ENCODE results near the gene PPIAL4G.
A peak's percentile ranks its signal among the peaks of the same experiment; 100 is the strongest.
"Not testable (repeated sequence)": the region's sequence is repeated elsewhere in the genome, so short reads cannot be mapped to it uniquely, and the experiment has no call there.

The PPIAL4G gene

DNA sequence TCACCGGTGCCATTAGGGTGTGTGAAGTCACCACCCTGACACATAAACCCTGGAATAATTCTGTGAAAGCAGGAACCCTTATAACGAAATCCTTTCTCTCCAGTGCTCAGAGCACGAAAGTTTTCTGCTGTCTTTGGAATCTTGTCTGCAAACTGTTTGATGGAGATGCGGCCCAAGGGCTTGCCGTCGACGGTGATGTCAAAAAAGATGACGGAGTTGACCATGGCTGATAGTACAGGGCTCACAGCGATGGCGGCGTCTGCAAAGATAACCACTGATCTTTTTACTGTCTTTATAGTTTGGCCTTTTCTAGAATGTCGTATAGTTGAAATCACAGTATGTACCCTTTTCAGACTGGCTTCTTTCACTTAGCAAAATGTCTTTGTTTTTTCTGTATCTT, at the start of gene PPIAL4G:
TSS of gene PPIAL4G (minus strand) at position 274 of the 400 bp plus-strand sequence. CDS start at position 224, 50 bp downstream.
- H3K4me3 ChIP-seq (ENCODE audit: low read depth, low read length): not testable (repeated sequence)

DNA sequence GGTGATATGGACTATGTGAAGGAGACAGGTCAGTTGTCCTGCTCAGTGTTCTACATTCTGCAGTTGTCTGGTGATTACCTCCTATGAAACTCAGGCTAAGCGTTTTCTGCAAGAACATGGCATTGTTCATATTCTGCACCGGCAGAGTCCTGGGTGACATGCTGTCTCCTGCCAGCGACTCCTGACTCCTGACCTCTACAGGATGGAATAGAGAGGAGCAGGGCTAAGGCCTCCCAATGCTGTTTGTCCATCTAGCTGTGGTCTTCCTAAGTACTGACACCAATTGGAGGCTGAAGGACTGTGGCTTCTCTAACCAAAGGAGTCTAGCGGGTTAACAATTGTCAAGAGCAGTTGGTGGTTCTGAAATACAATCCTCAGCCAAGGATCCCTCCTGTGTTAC, 49.1 kb upstream of the PPIAL4G start:
- H3K4me3 ChIP-seq (ENCODE audit: low read depth, low read length): not testable (repeated sequence)

- H3K4me3 ChIP-seq (ENCODE audit: low read depth, low read length): not testable (repeated sequence)
Observed at GRCh38 chr1:148529101-148529567, 46.0 kb upstream of the PPIAL4G start.

- not testable (repeated sequence) for H3K4me3 ChIP-seq (ENCODE audit: low read depth, low read length)
Observed at GRCh38 chr1:148528591-148528990, 45.5 kb upstream of the PPIAL4G start.

DNA sequence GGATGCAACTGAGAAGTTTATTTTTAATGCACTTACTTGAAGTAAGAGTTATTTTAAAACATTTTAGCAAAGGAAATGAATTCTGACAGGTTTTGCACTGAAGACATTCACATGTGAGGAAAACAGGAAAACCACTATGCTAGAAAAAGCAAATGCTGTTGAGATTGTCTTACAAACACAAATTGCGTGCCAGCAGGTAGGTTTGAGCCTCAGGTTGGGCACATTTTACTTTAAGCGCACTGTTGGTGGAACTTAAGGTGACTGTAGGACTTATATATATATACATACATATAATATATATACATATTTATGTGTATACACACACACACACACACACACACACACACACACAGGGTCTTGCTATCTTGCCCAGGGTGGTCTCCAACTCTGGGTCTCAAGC, 43.5 kb upstream of the PPIAL4G start:
- not testable (repeated sequence) for H3K4me3 ChIP-seq (ENCODE audit: low read depth, low read length)

- not testable (repeated sequence) for H3K4me3 ChIP-seq (ENCODE audit: low read depth, low read length)
Observed at GRCh38 chr1:148523205-148524144, 40.4 kb upstream of the PPIAL4G start.

DNA sequence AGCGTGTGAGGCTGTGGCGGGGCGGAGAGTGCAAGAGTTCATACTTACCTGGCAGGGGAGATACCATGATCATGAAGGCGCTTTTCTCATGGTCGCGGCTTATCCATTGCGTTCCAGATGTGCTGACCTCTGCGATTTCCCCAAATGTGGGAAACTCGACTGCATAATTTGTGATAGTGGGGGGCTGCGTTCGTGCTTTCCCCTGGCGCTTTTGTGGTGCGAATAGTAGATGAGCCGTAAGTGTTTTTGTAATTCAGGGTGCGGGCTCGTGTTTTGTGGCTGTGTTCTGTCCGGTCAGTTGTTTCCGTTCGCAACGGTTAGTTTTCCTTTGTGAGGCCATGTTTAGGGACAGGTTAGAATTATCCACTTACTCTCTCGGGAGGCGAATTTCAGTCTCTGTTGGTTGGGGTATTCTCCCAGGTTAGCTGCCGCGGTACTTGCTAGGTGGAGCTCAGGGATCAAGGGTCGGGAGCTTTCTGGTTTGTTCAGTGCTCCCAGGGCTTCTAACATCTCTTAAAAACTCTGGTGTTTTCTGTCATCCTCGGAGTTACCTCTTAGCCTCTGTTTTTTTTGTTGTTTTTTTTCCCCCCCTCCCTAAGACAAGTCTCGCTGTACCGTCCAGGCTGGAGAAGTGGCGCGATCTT, 39.6 kb upstream of the PPIAL4G start:
- not testable (repeated sequence) for H3K4me3 ChIP-seq (ENCODE audit: low read depth, low read length)

- H3K4me3 ChIP-seq (ENCODE audit: low read depth, low read length): not testable (repeated sequence)
Observed at GRCh38 chr1:148522072-148522471, 39.0 kb upstream of the PPIAL4G start.

- not testable (repeated sequence) for H3K4me3 ChIP-seq (ENCODE audit: low read depth, low read length)
Observed at GRCh38 chr1:148514310-148514709, 31.2 kb upstream of the PPIAL4G start.

- not testable (repeated sequence) for H3K4me3 ChIP-seq (ENCODE audit: low read depth, low read length)
Observed at GRCh38 chr1:148512571-148513184, 29.6 kb upstream of the PPIAL4G start.

DNA sequence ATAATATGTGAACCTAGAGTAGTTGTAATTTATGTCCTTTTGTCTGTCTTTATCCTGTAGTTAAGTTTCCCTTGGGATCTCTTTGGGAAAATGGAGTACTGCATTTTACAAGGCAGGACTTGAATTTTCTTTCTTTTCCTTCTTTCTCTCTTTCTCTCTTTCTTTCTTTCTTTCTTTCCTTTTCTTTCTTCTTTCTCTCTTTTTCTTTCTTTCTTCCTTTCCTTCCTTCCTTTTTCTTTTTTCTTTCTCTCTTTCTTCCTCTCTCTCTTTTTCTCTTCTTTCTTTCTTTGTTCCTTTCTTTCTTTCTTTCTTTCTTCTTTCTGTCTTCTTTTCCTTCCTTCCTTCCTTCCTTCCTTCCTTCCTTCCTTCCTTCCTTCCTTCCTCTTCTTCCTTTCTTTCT, 10.8 kb upstream of the PPIAL4G start:
- not testable (repeated sequence) for H3K4me3 ChIP-seq (ENCODE audit: low read depth, low read length)

- H3K4me3 ChIP-seq (ENCODE audit: low read depth, low read length): not testable (repeated sequence)
Observed at GRCh38 chr1:148481134-148481533, 2.0 kb downstream of the PPIAL4G start.

DNA sequence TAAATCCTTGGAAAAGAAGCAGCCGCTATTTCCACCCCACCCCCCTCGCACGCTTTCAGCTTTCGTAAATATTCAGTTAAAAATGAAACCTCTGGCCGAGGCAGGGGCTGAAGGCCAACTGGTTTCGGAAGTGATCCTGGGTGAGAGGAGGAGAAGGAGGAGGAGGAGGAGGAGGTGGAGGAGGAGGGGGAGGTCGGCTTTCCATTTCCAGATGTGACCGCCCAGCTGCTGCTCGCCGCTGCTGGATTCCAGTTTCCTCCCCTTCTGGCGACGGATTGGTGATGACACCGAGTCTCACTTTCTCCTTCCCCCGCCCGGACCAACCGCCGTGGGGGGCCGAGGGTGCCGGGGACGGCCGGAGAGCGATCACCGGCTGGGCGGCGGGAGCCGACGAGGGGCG, 23.4 kb downstream of the PPIAL4G start:
- H3K4me3 ChIP-seq (ENCODE audit: low read depth, low read length): peak overlapping the region; percentile 27

GRCh38 chr1:148458901-148459581, 24.1 kb downstream of the PPIAL4G start:
- H3K4me3 ChIP-seq (ENCODE audit: low read depth, low read length): peak overlapping the region; percentile 27

DNA sequence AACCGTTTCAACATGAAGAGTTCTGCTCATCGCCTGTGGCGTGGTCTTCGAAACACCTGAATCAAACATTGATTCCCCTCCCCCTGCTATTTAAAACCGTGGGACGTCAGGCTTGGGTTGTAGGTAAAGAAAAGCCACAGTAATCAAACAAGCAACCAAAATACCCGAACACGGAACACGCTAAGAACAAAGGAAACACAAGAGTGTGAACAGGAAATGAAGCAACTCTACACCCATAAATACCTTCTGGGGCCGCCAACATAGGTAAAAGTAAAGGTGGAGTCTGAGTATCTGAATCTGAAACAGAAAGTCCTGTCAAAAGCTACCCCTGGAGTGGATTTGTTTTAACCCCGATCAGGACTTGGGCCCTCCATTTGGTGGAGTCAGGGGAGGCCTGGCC, 24.7 kb downstream of the PPIAL4G start:
- H3K4me3 ChIP-seq (ENCODE audit: low read depth, low read length): not testable (repeated sequence)

GRCh38 chr1:148452845-148453244, 30.3 kb downstream of the PPIAL4G start:
- not testable (repeated sequence) for H3K4me3 ChIP-seq (ENCODE audit: low read depth, low read length)

DNA sequence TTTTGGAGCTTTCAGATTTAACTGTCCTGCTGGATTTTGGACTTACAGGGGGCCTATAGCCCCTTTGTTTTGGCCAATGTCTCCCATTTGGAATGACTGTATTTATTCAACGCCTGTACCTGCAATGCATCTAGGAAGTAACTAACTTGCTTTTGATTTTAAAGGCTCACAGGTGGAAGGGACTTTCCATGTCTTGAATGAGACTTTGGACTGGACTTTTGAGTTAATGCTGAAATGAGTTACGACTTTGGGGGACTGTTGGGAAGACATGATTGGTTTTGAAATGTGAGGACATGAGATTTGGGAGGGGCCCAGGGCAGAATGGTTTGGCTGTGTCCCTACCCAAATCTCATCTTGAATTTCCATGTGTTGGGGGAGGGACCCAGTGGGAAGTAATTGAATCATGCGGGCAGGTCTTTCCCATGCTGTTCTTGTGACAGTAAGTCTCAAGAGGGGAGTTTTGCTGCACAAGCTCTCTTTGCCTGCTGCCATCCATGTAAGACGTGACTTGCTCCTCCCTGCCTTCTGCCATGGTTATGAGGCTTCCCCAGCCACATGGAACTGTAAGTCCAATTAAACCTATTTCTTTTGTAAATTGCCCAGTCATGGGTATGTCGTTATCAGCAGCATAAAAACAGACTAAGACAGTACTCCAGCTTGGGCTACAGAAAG, 43.3 kb downstream of the PPIAL4G start:
- not testable (repeated sequence) for H3K4me3 ChIP-seq (ENCODE audit: low read depth, low read length)

GRCh38 chr1:148435406-148435805, 47.7 kb downstream of the PPIAL4G start:
- no peak overlapping the region for H3K4me3 ChIP-seq (ENCODE audit: low read depth, low read length)

DNA sequence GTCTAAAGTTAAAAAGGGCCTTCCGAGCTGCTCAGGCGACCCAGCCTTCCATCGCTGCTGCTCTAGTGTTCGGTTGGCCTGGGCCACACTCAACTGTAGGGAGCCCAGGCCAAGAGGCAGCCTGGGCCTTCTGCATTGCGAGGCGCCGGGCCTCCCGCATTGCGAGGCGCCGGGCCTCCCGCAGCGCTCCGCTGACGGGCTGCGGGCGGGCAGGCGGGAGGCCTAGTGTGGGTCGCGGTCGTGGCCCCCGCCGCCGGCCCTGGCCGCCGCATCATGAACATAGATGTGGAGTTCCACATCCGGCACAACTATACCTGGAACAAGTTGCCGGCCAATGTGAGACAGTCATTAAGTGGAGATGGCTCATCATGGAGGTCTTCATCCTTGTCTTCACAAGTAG, 48.3 kb downstream of the PPIAL4G start:
- no peak overlapping the region for H3K4me3 ChIP-seq (ENCODE audit: low read depth, low read length)

GRCh38 chr1:148432916-148433317, 50.2 kb downstream of the PPIAL4G start:
- H3K4me3 ChIP-seq (ENCODE audit: low read depth, low read length): not testable (repeated sequence)
